NCI-H510A treated with DMSO at 0.1 percent for 48 hours (cell line): ENCODE data around the gene ZNF580.

Experiments
- DNase-seq: peaks from one replicate; lab custom pipeline; 2025; lab: John Stamatoyannopoulos, UW

ZNF580 gene

GRCh38 chr19:55640577-55641425 lies at the start of gene ZNF580:
TSS of gene ZNF580 (plus strand) at chr19:55641002. CDS start at chr19:55642509, 1,507 bp downstream.
- DNase-seq: peak; percentile 73

GRCh38 chr19:55591555-55591954 lies 49.2 kb upstream of the ZNF580 start:
- no peak for DNase-seq

GRCh38 chr19:55592391-55593090 lies 48.3 kb upstream of the ZNF580 start:
- no peak for DNase-seq

GRCh38 chr19:55593096-55593772 lies 47.6 kb upstream of the ZNF580 start:
- DNase-seq: no peak

GRCh38 chr19:55594996-55595545 lies 45.7 kb upstream of the ZNF580 start:
- DNase-seq: no peak

GRCh38 chr19:55596304-55596703 lies 44.5 kb upstream of the ZNF580 start:
- no peak for DNase-seq

GRCh38 chr19:55597501-55597921 lies 43.3 kb upstream of the ZNF580 start:
- no peak for DNase-seq

GRCh38 chr19:55598034-55598433 lies 42.8 kb upstream of the ZNF580 start:
- DNase-seq: no peak

- peak; percentile 73 for DNase-seq
Observed at GRCh38 chr19:55598719-55599467, 41.9 kb upstream of the ZNF580 start.

- peak; percentile 96 for DNase-seq
Observed at GRCh38 chr19:55599468-55599841, 41.3 kb upstream of the ZNF580 start, which contains the start of gene FIZ1. TSS of gene FIZ1 (minus strand) at chr19:55599517. CDS start at chr19:55597865, 1,652 bp downstream.

GRCh38 chr19:55599842-55600661 lies 40.8 kb upstream of the ZNF580 start, which contains the start of gene ZNF524:
TSS of gene ZNF524 (plus strand) at chr19:55600288. CDS start at chr19:55602113, 1,825 bp downstream.
- peak; percentile 96 for DNase-seq

GRCh38 chr19:55600662-55601028 lies 40.2 kb upstream of the ZNF580 start:
- no peak for DNase-seq

GRCh38 chr19:55601084-55601483 lies 39.7 kb upstream of the ZNF580 start:
- DNase-seq: no peak

- DNase-seq: no peak
Observed at GRCh38 chr19:55602104-55603001, 38.4 kb upstream of the ZNF580 start.

- DNase-seq: no peak
Observed at GRCh38 chr19:55603115-55603514, 37.7 kb upstream of the ZNF580 start.

- no peak for DNase-seq
Observed at GRCh38 chr19:55603581-55604292, 37.1 kb upstream of the ZNF580 start.

GRCh38 chr19:55605207-55605636 lies 35.6 kb upstream of the ZNF580 start:
- peak; percentile 94 for DNase-seq

GRCh38 chr19:55605637-55606470 lies 34.9 kb upstream of the ZNF580 start, which contains the start of gene ZNF865:
TSS of gene ZNF865 (plus strand) at chr19:55605647. CDS start at chr19:55613619, 7,972 bp downstream.
- peak; percentile 68 for DNase-seq
